Measurements from ENCODE around the gene DNAL1.

DNAL1 gene

GRCh38 chr14:73744175-73744867 lies 99.5 kb downstream of the DNAL1 start:
- DNase-seq (ENCODE audit: low read depth in 2 of 2), result no peak

DNA sequence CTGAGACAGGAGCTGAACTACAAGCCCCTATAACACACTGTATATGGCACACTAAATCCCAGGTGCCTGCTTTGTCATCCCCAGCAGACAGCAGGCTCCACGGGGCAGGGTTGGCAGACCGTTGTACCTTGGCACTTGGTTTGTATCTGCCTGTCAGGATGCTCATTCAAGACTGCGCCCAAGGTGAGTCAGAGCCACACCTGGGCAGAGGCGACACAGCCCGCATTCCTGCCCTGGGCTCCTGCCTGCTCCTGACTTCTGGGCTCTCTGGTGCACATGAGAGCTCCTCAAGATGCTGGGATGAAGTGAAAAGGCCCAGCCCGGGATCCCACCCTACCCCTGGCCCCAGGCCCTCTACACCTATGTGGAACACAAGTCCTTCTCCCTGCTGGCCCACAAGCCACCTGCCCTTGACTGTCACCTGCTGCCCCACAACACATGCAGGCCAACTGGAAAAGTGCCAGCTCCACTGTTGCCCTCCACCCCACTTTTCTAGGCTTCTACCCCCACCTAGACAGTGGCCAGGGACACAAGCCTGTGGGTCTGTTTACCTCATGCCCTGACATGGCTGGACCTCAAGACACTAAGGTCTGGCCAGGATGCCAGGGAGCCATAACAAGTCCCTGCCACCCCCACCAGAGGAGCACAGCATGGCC lies 100.2 kb downstream of the DNAL1 start:
- no peak for DNase-seq (ENCODE audit: low read depth in 2 of 2)

DNA sequence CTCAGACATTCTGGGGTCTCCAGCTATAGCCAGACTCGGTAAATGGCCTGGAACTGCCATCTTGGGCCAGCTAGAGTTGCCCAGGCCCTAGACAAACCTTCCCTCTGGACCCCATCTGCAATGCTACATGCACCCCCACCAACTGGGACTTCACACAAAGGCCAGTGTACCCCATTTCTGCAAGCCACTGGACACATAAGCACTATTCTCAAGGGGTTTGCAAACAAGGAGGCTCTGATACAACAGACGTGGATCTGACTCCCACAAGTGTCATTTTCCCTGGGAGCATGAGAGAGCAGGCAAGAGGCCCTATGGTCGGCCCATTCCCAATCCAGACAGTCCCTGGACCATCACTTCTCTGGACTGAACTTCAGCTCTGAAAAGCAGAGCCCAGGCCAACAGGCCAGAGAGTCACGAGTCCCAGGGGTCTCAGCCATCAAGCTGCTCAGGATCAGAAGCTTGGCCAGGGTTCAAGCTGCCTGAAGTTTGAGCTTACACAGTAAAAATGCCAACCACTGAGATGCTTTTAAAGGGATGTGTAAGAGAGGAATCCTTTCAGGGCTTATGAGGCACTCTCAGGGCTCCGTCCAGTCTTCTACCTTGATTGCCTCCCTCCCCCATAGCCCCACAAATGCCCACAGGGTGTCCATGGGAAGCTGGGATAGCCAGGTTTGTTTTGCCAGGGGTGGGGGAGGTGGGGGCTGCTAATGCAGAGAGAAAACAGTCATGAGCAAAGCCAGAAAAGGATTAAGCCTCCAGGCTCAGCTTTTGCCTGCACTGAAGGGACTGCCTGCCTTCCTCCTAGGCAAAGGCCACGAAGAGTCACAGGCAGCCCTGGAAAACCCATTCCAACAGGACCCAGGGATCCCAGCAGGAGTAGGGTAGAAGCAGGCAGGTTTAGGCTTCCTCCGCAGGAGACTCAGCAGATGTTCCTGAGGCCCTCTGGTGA lies 101.1 kb downstream of the DNAL1 start:
- no peak for DNase-seq (ENCODE audit: low read depth in 2 of 2)

GRCh38 chr14:73746520-73747378 lies 102.0 kb downstream of the DNAL1 start:
- DNase-seq (ENCODE audit: low read depth in 2 of 2), result no peak

DNA sequence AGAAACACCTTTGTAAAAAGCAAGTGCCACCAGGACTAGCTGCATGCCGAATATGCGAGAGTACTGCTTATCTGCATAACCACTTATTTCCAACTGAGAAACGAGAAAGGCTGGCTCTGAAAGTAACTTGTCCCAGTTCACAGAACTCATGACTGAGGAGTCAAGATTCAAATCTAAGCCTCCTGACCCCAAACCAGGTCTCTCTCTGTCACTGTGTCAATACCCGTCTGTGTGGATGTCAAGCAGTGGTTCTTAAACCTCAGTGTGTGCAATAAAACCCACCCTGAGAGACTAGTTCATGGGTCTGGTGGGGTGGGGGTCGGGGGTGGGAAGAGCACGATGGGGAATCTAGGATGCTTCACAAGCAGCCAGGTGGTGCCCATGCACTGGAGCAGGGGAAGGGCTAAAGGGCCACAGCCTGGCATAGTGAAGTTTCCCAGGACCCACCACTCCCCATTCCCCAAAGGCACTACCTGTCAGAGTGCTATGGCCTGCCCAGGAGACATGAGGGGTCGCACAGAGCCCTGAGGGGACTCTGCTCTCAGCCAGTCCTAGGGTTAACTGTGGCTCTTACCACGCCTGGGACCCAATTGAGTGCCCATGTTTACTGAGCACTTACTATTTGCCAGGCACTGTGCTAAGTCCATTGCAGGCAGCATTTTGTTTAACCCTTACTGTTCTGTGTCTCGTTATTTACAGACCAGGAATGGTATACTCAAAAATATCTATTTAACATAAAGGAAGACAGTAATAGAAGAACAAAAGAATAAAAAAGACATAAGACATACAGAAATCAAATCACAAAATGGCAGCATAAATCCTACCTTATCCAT lies 102.8 kb downstream of the DNAL1 start:
- DNase-seq (ENCODE audit: low read depth in 2 of 2), result no peak

GRCh38 chr14:73748858-73749357 lies 104.1 kb downstream of the DNAL1 start:
- DNase-seq (ENCODE audit: low read depth in 2 of 2), result no peak

GRCh38 chr14:73749706-73750530 lies 105.1 kb downstream of the DNAL1 start:
- DNase-seq (ENCODE audit: low read depth in 2 of 2), result no peak

- DNase-seq (ENCODE audit: low read depth in 2 of 2), result no peak
These were observed 105.7 kb downstream of the DNAL1 start for GRCh38 chr14:73750531-73750901.

GRCh38 chr14:73751157-73751691 lies 106.4 kb downstream of the DNAL1 start:
- DNase-seq (ENCODE audit: low read depth in 2 of 2), result no peak

GRCh38 chr14:73752297-73752992 lies 107.7 kb downstream of the DNAL1 start:
- no peak for DNase-seq (ENCODE audit: low read depth in 2 of 2)

All from stimulated activated CD8-positive, alpha-beta memory T cell treated with anti-CD3 and anti-CD28 coated beads, Interleukin-15, amount 100 ng/mL, for 48 hours (primary cell).